GM18951 (cell line): ENCODE data around the gene SIGLEC7.
"Not testable (repeated sequence)": the region's sequence is repeated elsewhere in the genome, so short reads cannot be mapped to it uniquely, and the experiment has no call there.

Experiments used
- POLR2A ChIP-seq: IDR thresholded peaks from 4 replicates; pipeline ENCODE4 v1.6.1; 2011; ENCODE audit warnings: mild to moderate bottlenecking; ENCODE audit not compliant: insufficient read length, insufficient read depth; ENCODE audit errors: extremely low read depth
- in situ Hi-C: fragments of 300-500 bp; cut with MboI; formaldehyde crosslinking; loops from one replicate; pipeline ENCODE4 v1.12.0; 2022; ENCODE audit warnings: low sequenced_read_pairs, mixed read lengths, inconsistent platforms; ENCODE audit not compliant: unreplicated experiment

Gene SIGLEC7

DNA sequence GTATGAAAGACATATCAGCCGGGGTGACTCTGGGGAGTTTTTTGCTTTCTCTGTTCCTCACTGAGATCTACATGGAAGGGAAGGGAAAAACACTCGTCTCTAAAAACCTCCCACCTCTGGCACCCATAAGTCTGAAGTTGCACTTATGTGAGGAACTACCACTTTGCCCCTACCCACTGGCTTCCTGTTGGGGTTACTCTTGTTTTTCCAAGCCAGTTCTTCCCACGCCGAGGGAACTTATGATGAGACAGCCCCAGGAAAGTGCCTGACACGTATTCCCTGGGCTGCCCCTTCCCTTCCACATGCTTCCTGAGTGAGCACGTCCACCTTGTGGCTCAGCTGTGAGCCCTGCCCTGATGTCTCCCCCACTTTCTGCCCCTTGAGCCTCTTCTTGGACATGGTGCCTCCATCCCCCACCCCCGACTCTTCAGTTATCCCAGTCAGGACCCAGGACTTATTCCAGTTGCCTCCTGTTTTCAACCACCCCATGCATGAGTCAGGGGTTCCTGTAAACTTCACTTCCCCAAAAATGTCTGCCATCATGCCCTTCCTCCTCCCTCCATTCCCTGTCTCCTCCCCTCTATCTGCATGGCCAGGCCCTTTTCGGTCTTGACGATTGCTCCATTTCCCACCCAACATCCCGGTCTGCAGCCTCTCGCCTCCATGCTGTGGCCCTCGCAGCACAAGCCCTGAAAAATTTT, 5.1 kb upstream of the SIGLEC7 start:
- in situ Hi-C loops = no loop called here
- TF ChIP-seq POLR2A = no peak

DNA sequence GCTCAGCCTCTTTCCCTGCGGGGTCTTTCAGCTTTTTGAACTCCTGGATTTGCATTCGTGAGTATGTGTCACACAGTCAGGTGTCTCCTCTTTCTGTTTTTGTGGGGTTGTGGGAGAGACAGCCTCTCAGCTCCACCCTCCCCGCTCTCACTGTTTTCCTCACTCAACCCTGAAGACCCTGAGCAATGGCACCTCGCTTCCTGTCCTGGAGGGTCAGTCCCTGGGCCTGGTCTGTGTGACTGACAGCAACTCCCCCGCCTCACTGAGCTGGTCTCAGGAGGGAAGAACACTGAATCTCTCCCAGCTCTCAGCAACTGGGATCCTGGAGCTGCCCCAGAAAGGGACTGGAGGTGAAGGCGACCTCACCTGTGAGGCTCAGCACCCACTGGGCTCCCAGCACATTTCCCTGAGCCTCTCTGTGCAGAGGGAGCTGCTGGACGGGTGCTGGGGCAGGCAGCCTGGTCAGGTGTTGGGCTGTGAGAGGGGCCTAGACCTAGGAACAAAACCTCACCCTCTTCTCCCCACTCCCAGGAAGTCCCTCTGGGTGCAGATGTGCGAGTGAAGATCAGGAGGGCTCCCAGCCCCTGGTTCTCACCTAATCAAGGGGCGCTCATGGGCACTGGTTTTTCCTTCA, 4.2 kb upstream of the SIGLEC7 start:
- no peak for TF ChIP-seq POLR2A
- in situ Hi-C loops = no loop called here

DNA sequence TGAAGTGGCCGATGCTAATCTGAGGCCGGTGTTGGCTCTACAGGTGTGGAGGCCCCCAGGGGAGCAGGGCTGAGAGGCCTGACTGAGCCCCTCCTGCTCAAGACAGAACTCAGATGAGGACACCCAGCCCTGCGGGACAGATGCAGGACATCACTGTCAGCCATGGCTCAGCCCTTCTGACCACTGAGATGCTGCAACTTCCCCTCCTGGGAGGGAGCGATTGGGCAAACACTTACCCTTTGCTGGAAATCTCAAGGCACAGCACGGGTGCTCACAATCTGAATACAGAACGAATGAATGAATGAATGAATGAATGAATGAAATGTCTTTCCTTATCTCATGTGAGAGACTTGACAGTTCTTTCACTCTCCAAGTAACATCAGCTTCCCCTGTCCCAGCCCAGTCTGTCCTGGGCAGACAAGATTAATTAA, 3.5 kb upstream of the SIGLEC7 start:
- TF ChIP-seq POLR2A = no peak
- in situ Hi-C loops = no loop called here

DNA sequence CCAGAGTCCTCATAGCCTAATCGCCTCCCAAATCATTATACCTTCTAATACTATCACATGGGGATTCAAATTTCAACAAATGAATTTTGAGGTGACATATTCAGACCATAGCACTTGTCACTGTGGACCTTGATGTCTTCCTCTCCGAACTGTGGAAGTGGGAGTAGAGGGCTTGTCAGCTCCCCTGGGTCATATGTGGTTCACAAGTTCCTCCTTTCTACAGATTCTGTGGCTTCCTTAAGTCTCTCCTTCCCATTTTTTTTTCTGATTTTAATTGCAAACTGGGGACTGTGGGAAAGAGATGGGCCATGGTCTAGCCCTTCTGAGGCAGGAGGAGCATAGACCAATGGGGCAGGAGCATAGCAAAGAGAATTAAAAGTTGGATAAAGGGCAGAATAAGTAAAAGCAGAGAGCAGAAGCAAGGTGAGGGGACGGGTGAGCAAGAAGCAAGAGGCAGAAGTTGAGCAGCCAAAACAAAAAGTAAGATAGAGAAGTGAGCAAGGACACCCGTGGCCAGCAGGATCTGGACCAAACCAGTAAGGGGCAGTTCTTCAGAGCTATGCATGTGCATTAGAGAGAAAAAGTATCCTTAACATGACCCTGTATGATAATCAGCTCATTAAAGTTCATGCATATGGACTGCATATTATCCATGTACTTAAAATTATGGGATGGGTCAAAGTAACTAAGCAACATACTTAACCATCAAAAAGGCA, 2.6 kb upstream of the SIGLEC7 start:
- in situ Hi-C loops = no loop called here
- TF ChIP-seq POLR2A = no peak

DNA sequence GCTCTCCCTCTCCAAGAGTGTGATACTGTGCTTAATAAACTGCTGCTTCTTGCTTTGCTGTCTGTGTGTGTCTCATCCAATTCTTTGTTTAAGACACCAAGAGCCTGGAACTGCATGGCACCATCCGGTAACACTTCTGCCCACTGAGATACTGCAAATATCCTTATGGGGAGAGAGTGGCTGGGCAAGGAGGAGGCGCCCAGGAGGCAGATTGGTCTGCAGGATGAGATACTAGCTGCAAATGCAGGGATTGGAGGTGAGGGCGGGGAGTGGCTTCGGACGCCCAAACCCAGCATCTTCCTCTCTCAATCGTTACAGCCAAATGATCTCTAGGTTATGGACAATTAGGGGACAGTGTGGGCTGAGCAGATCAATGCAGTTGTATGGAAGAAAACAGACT, 1.7 kb upstream of the SIGLEC7 start:
- in situ Hi-C loops = no loop called here
- no peak for TF ChIP-seq POLR2A

DNA sequence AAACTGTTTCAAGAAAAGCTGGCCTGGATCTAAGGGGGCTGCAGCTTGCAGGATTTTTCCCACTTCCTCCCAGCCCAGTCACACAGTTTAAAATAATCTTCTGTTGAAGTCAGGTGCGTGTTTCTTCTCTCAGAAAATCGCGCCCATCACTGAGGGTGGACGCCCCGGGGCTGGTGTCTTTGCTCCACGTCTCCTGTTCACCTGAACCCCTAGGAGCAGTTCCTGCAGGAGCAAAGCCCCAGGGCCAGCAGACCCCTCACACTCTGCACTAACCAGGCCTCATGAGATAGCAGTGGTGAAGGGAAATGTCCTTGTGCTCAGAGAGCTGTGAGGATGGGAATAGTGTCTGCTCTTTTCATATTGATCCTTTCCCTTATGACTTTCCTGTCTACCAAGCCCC, 920 bp upstream of the SIGLEC7 start:
- in situ Hi-C loops = no loop called here
- no peak for TF ChIP-seq POLR2A

DNA sequence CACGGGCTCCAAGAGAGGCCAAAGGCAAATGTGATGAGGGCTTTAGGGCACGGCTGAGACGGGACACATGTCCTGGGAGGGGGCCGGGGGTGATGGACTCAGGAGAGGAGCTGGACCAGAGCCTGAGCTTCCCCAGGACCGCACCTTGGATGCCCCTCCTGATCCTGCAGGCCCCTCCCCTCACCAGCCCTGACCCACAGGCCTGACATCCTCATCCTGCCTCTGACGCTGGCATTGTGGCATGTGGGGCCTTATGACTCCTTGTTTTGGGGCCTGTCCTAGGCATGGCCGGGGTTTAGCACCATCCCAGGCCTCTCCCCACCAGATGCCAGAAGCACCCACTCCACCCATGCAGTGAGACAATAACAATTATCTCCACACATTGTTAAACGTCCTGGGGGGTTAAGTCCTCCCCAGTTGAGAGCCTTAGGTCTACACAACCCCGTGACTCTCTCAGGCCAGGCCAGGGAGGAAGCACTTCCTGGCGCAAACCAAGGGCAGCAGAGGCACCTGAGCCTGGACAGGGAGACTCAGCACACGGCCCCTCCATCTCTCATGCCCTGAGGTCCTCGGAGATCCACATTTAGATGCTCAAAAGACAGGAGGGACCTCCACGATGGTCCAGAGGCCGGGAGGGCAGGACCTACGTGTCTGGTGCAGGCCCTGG, 841 bp downstream of the SIGLEC7 start:
- in situ Hi-C loops = not testable (repeated sequence)

DNA sequence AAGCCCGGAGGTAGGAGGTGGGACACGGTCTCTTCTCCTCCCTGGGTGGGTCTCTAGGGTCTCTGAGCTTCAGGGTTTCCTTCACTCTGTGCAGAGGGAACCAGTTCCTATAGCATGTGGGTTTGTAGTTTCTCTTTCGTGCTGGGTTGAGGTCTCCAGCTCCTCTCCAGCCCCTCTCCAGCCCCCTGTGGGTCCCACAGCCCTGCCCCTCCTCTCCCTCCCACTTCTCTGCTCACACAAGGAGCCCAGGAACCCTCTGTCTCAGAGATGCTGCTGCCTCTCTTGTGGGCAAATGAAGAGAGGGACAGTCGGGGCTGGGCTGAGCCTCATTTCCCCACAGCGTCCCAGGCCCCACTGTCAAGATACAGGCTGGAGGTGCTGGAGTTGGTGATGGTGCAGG, 1.4 kb downstream of the SIGLEC7 start:
- no peak for TF ChIP-seq POLR2A
- in situ Hi-C loops = no loop called here

DNA sequence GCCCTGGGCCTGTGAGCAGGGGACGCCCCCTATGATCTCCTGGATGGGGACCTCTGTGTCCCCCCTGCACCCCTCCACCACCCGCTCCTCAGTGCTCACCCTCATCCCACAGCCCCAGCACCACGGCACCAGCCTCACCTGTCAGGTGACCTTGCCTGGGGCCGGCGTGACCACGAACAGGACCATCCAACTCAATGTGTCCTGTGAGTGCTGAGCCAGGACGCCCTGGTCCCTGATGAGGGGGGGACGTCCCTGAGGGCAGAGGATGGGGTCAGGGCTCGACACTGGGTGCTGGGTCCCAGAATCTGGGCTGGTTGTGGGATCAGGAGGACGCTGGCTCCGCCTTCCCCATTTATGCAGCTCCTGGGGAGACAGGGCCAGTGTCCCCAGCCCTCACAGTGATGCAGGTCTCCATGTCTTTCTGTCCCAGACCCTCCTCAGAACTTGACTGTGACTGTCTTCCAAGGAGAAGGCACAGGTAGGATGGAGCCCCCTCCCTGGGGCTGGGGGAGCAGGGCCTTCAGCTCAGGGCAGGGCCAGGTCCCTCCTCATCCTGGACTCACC, 2.5 kb downstream of the SIGLEC7 start:
- in situ Hi-C loops = no loop called here
- no peak for TF ChIP-seq POLR2A

DNA sequence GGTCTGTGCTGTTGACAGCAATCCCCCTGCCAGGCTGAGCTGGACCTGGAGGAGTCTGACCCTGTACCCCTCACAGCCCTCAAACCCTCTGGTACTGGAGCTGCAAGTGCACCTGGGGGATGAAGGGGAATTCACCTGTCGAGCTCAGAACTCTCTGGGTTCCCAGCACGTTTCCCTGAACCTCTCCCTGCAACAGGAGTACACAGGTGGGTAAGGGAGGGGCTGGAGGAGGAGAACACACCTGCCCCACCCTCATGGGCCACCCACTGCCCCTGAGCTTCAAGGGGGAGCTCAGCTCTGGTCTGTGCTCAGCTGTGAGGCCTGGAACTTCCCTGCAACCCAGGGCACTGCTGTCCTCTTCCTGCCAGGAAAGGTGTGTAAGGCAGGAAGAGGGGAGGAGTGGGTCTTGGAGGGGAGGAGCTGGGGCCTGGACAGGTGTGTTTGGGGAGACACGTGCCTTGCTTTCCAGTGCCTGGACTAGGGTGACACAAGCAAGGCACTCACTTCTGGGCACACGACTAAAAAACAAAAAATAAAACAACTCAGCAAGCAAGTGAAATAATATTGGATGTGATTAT, 3.9 kb downstream of the SIGLEC7 start:
- no peak for TF ChIP-seq POLR2A
- in situ Hi-C loops = no loop called here

DNA sequence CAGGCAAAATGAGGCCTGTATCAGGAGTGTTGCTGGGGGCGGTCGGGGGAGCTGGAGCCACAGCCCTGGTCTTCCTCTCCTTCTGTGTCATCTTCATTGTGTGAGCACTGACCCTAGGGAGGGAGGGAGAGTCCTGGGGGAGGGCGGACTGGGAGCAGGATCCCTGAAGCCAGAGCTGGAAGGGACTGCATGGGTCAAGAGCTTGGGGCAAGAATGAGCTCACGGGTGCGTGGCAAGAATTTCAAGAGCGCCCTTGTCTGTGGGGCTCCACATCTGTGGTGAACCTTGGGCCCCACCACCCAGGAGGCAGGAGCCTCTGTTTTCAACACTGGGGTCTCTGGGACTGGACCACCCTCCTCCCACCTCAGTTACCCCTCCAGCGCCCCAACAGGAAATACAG, 4.7 kb downstream of the SIGLEC7 start:
- in situ Hi-C loops = no loop called here
- TF ChIP-seq POLR2A = no peak

DNA sequence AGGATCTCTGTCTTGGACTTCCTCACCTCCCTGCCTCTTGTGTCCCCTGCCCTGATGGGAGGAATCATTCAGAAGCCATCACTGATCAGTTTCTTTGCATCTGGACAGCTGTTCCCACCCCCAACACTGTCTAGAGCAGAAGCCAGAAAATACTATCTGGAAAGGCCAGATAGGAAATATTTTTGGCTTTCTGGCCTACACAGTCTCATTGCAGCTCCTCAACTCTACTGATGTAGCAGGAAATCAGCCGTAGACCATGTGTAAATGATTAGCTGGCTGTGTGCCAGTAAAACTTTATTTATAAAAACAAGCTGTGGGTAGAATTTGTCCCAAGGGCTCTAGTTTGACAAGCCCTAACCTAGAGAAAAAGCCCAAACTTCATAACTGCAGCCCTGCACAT, 5.6 kb downstream of the SIGLEC7 start:
- in situ Hi-C loops = no loop called here
- TF ChIP-seq POLR2A = no peak

DNA sequence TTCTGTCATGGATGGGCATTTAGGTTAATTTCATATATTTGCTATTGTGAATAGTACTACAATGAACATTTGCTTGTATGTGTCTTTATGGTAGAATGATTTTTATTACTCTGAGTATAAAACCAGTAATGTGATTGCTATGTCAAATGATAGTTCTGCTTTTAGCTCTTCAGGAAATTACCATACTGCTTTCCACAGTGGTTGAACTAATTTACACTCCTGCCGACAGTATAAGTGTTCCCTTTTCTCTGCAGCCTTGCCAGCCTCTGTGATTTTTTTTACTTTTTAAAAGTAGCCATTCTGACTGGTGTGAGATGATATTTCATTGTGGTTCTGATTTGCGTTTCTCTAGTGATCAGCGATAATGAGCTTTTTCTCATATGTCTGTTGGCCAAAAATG, 6.5 kb downstream of the SIGLEC7 start:
- in situ Hi-C loops = no loop called here
- TF ChIP-seq POLR2A = no peak
